IMR-90 (cell line): ENCODE measurements around the gene CASP2.

Experiments used
- BHLHE40 ChIP-seq: fragments of 150-350 bp; IDR thresholded peaks from 2 replicates; pipeline ENCODE4 v1.6.1; 2016; ENCODE audit warnings: mild to moderate bottlenecking, low read depth, low read length
- CHD1 ChIP-seq: IDR thresholded peaks from 2 replicates; pipeline ENCODE4 v1.6.1; 2012; ENCODE audit warnings: low read depth, low read length, improper control_type of control experiment
- CTCF ChIP-seq: conservative IDR thresholded peaks from 2 replicates; pipeline ENCODE4 v1.5.1; 2012; ENCODE audit warnings: mild to moderate bottlenecking, low read depth, low read length, improper control_type of control experiment
- MAFK ChIP-seq: IDR thresholded peaks from 2 replicates; pipeline ENCODE4 v1.6.1; 2012; ENCODE audit warnings: low read depth, low read length, improper control_type of control experiment
- POLR2A ChIP-seq: IDR thresholded peaks from 2 replicates; pipeline ENCODE4 v1.6.1; 2012; ENCODE audit warnings: mild to moderate bottlenecking, low read depth, low read length
- RAD21 ChIP-seq: IDR thresholded peaks from 2 replicates; pipeline ENCODE4 v1.6.1; 2012; ENCODE audit warnings: low read length, improper control_type of control experiment
- RFX5 ChIP-seq: IDR thresholded peaks from 2 replicates; pipeline ENCODE4 v1.8.0; 2012; ENCODE audit warnings: low read depth, mild to moderate bottlenecking, low read length, moderate library complexity
- USF2 ChIP-seq: fragments of 150-350 bp; IDR thresholded peaks from 2 replicates; pipeline ENCODE4 v1.6.1; 2017; ENCODE audit warnings: mild to moderate bottlenecking, antibody characterized with exemption, low read length, low read depth

GRCh38 chr7:143290293-143290692, 2.1 kb downstream of the CASP2 start:
- no peak for TF ChIP-seq CTCF
- TF ChIP-seq BHLHE40: no peak
- TF ChIP-seq POLR2A: no peak
- TF ChIP-seq RAD21: no peak
- TF ChIP-seq USF2: no peak
- no peak for TF ChIP-seq RFX5
- no peak for TF ChIP-seq MAFK
- no peak for TF ChIP-seq CHD1
